Fibroblast of villous mesenchyme (primary cell): Measurements from ENCODE around the gene C2CD4A. TPM values are rescaled to one million over a fixed set of nuclear protein-coding genes. Genes with fewer than 3 reads are reported as not detected.

Experiments
- DNase-seq: peaks from one replicate; pipeline ENCODE4 v3.0.0-alpha.2; 2010; ENCODE audit warnings: low read depth
- H3K4me3 ChIP-seq: 2 replicates; pipeline ENCODE4 v1.5.1; 2011; ENCODE audit warnings: low read depth, mild to moderate bottlenecking, low read length
- total RNA-seq: library from RNA; depleted of rRNA; stranded (reverse); fragments of >200 nt; gene quantifications from 2 replicates; pipeline ENCODE4 v1.2.3, GENCODE V29; 2012
- TF ChIP-seq, protein P1 (sequence below): IDR thresholded peaks from 2 replicates; pipeline ENCODE4 v1.5.1; 2012; ENCODE audit warnings: low read depth, mild to moderate bottlenecking, low read length; ENCODE audit not compliant: insufficient read depth

C2CD4A gene
- total RNA-seq, 1 donor, result not detected

DNA sequence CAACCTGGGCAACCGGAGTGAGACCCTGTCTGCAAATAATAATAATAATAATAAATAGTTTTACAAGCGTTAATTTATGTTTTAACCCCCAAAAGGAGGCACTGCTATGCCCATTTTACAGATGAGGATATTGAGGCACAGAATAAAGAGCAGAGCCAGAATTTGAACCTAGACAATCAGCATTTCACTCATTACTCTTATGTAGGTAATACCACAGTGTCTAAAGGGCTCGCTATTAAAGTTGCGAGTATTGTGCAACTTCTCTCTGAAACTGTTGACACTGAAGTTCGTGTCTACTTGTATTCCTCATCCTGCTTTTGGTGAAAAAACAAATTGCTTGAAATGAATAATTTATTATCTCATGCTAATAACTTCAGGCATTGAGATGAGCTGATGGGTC lies 2.8 kb downstream of the C2CD4A start:
- H3K4me3 ChIP-seq, result no peak overlapping the region
- DNase-seq, result no peak
- TF ChIP-seq, protein P1, sequence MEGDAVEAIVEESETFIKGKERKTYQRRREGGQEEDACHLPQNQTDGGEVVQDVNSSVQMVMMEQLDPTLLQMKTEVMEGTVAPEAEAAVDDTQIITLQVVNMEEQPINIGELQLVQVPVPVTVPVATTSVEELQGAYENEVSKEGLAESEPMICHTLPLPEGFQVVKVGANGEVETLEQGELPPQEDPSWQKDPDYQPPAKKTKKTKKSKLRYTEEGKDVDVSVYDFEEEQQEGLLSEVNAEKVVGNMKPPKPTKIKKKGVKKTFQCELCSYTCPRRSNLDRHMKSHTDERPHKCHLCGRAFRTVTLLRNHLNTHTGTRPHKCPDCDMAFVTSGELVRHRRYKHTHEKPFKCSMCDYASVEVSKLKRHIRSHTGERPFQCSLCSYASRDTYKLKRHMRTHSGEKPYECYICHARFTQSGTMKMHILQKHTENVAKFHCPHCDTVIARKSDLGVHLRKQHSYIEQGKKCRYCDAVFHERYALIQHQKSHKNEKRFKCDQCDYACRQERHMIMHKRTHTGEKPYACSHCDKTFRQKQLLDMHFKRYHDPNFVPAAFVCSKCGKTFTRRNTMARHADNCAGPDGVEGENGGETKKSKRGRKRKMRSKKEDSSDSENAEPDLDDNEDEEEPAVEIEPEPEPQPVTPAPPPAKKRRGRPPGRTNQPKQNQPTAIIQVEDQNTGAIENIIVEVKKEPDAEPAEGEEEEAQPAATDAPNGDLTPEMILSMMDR, result no peak

DNA sequence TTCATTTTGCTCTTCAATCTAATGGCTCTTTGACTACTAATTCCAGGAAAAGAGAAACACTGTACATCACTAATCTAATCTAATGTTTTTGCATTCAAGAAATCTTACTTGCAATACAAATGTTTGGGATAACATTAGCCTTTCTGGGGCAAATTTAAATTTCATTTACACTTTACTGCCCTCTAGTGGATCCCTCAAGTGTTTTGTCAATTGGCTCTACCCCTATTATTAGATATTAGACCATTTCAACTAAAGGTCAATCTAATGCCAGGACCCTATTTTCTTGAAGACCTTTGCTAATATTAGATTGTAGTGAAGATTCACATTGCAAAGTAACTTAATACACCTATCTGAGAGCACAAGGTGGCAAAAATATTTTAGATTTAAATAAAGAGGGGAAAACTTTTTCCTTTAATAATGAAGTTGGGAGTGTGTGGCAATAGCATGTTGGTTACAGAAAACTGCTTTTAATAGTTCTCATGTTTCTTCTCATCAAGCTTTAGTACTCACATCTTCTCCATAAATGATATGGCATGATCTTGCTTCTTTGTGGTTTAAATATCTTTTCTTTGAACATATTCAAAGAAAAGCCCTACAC lies 5.0 kb downstream of the C2CD4A start:
- peak; percentile 62 for DNase-seq
- TF ChIP-seq, protein P1, result peak; percentile 60
- no peak overlapping the region for H3K4me3 ChIP-seq

DNA sequence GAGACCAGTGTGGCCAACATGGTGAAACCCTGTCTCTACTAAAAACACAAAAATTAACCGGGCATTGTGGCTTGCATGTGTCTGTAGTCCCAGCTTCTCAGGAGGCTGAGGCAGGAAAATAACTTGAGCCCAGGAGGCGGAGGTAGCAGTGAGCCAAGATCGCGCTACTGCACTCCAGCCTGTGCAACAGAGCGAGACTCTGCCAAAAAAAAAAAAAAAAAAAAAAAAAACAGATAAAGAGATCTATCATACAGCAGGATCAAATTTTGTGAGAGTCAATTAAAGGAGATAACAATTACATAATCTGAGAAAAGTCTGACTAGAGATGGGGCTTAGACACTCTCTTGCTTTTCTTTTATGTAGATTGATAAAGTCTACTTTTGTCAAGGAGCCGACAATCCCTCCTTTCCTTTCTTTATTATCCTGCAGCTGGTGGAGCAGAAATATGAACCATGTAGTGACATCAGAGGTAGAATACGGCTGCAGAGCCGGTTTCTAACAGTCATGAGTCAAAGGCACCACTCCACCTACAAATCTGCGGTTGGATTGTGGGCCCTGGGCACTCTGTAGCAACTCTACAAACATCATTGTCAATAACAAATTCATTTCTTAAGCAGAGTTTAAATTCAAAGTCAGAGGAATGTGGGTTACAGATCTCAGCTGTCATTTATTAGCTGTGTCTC lies 9.0 kb downstream of the C2CD4A start:
- H3K4me3 ChIP-seq, result no peak overlapping the region
- DNase-seq, result no peak
- TF ChIP-seq, protein P1, result no peak

DNA sequence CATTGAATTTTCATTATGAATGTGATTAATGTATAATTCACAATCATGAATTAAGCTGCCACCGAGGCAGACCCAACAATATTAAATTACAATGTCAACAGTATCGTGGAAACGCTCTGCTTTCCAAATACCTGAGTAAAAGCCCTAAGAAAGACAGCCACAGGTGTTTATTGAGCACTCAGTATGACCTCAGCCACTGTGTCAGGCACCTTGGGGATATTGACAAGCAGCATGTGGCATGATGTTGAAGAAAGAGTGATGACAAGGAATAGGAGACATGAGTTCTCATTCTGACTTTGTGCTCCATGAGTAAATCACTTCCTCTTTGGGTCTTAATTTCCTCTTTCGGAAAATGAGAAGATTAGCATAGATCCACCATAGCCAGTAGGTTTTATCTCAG lies 12.8 kb downstream of the C2CD4A start:
- TF ChIP-seq, protein P1, result no peak
- no peak for DNase-seq
- no peak overlapping the region for H3K4me3 ChIP-seq

DNA sequence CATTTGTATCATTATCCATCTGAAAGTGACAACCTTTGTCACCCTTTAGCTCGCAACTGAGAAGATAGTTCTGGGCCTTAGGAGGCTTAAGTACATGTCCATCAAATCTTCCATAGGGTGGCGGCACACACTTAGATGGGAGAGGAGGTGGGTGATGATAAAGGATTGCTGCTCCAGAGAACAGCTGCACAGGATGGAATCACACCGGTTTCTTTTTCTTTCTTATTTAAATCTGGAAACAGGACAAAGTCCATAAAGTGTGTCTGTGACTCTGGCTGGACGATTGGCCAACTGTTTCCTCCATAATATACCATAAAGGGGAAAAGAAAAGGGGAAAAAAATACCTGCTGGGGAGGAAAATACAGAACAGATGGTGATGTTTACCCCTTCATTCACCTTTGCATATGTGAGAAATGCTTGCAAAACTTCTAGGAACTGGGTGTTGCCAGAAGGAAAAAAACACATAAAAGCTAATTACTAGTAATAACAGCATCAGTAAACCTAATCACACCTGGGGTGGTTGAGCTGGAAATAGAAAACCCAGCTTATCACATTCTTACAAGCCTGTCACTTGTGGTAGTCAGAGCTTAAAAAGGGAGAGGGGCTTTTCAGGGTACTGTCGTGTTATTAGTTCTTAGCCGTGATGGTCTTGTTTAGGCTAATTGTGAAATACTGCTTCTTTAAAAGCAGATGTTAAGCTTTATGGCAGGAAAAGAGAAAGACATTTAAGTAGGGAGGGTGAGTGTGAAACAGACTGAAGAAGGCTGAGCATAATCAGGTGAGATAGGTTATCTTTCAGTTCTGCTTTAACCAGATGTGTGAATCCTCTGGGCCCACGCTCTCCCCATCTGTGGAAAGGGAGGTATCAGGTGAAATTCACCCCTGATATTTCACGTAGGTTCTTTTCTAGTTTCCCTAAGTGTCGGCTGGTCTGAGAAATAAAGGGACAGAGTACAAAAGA lies 16.7 kb downstream of the C2CD4A start:
- DNase-seq, result no peak
- H3K4me3 ChIP-seq, result no peak overlapping the region
- TF ChIP-seq, protein P1, result no peak

DNA sequence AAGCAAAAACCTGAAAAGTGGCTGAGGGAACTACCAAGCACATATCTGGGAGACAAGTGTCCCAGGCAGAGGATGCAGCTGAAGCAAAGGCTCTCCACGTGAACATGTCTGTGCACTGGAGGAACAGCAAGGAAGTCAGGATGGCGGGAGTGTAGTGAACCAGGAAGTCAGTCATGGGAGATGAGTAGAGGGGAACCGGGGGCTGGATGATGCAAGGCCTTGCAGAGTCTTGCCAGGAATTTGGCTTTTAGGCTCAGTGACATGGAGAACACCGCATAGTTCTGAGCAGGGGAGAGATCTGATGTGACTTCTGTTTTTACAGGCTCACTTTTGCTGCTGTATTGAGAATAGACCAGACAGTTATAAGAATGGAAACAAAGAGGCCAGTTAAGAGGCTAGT lies 19.0 kb downstream of the C2CD4A start:
- peak; percentile 11 for DNase-seq
- no peak overlapping the region for H3K4me3 ChIP-seq
- TF ChIP-seq, protein P1, result no peak
